Measurements from ENCODE around the gene ST8SIA5. TPM values are rescaled to one million over a fixed set of nuclear protein-coding genes. Genes with fewer than 3 reads are reported as not detected.
"Not testable (repeated sequence)": the region's sequence is repeated elsewhere in the genome, so short reads cannot be mapped to it uniquely, and the experiment has no call there.

Gene ST8SIA5, protein sequence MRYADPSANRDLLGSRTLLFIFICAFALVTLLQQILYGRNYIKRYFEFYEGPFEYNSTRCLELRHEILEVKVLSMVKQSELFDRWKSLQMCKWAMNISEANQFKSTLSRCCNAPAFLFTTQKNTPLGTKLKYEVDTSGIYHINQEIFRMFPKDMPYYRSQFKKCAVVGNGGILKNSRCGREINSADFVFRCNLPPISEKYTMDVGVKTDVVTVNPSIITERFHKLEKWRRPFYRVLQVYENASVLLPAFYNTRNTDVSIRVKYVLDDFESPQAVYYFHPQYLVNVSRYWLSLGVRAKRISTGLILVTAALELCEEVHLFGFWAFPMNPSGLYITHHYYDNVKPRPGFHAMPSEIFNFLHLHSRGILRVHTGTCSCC
- 0.20 to 0.75 TPM (median 0.41 TPM) in 3 replicates for total RNA-seq

GRCh38 chr18:46756559-46757201, at the start of gene ST8SIA5:
ST8SIA5 (minus strand) TSS chr18:46757053; CDS start chr18:46756508, 545 bp downstream.
- Mint-ChIP-seq H3K27me3 (ENCODE audit: low read depth) (peaks cover 93% of the 10 kb centered on the region), H3K4me3 (peak within 1 kb of the TSS; percentile 68), H3K4me1 (peaks cover 11% of the 10 kb centered on the region), H3K36me3 (no peaks in the 10 kb centered on the region), H3K27ac (no peak within 1 kb of the TSS), H3K9me3 (no peaks in the 10 kb centered on the region)
- TF ChIP-seq, protein P1, sequence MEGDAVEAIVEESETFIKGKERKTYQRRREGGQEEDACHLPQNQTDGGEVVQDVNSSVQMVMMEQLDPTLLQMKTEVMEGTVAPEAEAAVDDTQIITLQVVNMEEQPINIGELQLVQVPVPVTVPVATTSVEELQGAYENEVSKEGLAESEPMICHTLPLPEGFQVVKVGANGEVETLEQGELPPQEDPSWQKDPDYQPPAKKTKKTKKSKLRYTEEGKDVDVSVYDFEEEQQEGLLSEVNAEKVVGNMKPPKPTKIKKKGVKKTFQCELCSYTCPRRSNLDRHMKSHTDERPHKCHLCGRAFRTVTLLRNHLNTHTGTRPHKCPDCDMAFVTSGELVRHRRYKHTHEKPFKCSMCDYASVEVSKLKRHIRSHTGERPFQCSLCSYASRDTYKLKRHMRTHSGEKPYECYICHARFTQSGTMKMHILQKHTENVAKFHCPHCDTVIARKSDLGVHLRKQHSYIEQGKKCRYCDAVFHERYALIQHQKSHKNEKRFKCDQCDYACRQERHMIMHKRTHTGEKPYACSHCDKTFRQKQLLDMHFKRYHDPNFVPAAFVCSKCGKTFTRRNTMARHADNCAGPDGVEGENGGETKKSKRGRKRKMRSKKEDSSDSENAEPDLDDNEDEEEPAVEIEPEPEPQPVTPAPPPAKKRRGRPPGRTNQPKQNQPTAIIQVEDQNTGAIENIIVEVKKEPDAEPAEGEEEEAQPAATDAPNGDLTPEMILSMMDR (IDR thresholded peaks at IDR 0.05; ENCODE audit: unreplicated experiment) = no peak
- no peak for DNase-seq (ENCODE audit: low spot score in 2 of 2, unreplicated experiment in 2 of 2)

DNA sequence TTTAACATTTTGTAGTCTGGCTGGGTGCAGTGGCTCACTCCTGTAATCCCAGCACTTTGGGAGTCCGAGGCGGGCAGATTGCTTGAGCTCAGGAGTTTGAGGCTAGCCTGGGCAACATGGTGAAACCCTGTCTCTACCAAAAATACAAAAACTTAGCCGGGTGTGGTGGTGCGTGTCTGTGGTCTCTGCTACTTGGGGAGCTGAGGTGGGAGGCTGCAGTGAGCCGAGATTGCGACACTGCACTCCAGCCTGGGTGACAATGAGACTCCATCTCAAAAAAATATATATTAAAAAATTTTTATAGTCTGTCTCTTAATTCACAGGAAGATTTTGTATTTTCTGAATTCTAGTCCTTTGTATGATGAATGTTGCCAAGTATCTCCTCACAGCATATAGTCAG, 39.1 kb upstream of the ST8SIA5 start:
- H3K27ac Mint-ChIP-seq; DNase-seq (ENCODE audit: low spot score in 2 of 2, unreplicated experiment in 2 of 2); H3K9me3 Mint-ChIP-seq; H3K4me3 Mint-ChIP-seq; H3K4me1 Mint-ChIP-seq; H3K27me3 Mint-ChIP-seq (ENCODE audit: low read depth); H3K36me3 Mint-ChIP-seq: not testable (repeated sequence)

DNA sequence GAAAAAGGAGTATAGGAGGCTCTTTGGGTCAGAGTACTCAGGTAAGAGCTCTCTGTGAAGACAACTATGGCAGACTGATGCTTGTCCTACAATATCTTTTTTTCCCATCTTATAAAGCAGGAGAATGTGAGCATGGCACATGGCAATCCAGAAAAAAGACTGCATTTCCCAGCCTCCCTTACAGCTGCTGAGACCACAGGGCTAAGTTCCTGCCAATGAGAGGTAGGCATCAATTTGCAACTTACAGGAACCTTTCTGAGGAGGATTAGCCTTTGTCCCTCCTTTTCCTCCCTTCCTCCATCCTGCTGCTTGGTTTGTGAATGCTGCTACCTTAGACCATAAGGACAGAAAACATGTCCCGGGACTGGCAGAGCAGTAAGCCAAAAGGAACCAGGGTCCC, 37.8 kb upstream of the ST8SIA5 start:
- Mint-ChIP-seq H3K9me3 (no peaks in the 10 kb centered on the region), H3K27ac (no peak overlapping the region), H3K27me3 (ENCODE audit: low read depth) (peaks cover 2% of the 10 kb centered on the region), H3K4me3 (no peak overlapping the region), H3K36me3 (peaks cover 2% of the 10 kb centered on the region), H3K4me1 (no peaks in the 10 kb centered on the region)
- TF ChIP-seq, protein P1 (IDR thresholded peaks at IDR 0.05; ENCODE audit: unreplicated experiment) = no peak
- DNase-seq (ENCODE audit: low spot score in 2 of 2, unreplicated experiment in 2 of 2) = no peak

GRCh38 chr18:46793565-46793964, 36.7 kb upstream of the ST8SIA5 start:
- no peaks in the 10 kb centered on the region for H3K4me1 Mint-ChIP-seq
- peaks cover 2% of the 10 kb centered on the region for H3K27me3 Mint-ChIP-seq (ENCODE audit: low read depth)
- H3K27ac Mint-ChIP-seq = no peak overlapping the region
- peaks cover 2% of the 10 kb centered on the region for H3K36me3 Mint-ChIP-seq
- TF ChIP-seq, protein P1 (IDR thresholded peaks at IDR 0.05; ENCODE audit: unreplicated experiment) = no peak
- no peak for DNase-seq (ENCODE audit: low spot score in 2 of 2, unreplicated experiment in 2 of 2)
- no peaks in the 10 kb centered on the region for H3K9me3 Mint-ChIP-seq
- no peak overlapping the region for H3K4me3 Mint-ChIP-seq

- Mint-ChIP-seq H3K27me3 (ENCODE audit: low read depth) (no peaks in the 10 kb centered on the region), H3K27ac (no peak overlapping the region), H3K9me3 (peaks cover 20% of the 10 kb centered on the region), H3K4me1 (no peaks in the 10 kb centered on the region), H3K36me3 (peaks cover 1% of the 10 kb centered on the region), H3K4me3 (no peak overlapping the region)
- TF ChIP-seq, protein P1 (IDR thresholded peaks at IDR 0.05; ENCODE audit: unreplicated experiment) = no peak
- DNase-seq (ENCODE audit: low spot score in 2 of 2, unreplicated experiment in 2 of 2) = no peak
Observed at GRCh38 chr18:46789088-46789487, 32.2 kb upstream of the ST8SIA5 start.

GRCh38 chr18:46787674-46788073, 30.8 kb upstream of the ST8SIA5 start:
- TF ChIP-seq, protein P1 (IDR thresholded peaks at IDR 0.05; ENCODE audit: unreplicated experiment) = no peak
- Mint-ChIP-seq H3K4me1 (no peaks in the 10 kb centered on the region), H3K27ac (no peak overlapping the region), H3K27me3 (ENCODE audit: low read depth) (no peaks in the 10 kb centered on the region), H3K4me3 (no peak overlapping the region), H3K9me3 (peaks cover 24% of the 10 kb centered on the region), H3K36me3 (peaks cover 1% of the 10 kb centered on the region)
- DNase-seq (ENCODE audit: low spot score in 2 of 2, unreplicated experiment in 2 of 2) = no peak
